ENCODE data around the gene PPIL3.

Gene PPIL3

DNA sequence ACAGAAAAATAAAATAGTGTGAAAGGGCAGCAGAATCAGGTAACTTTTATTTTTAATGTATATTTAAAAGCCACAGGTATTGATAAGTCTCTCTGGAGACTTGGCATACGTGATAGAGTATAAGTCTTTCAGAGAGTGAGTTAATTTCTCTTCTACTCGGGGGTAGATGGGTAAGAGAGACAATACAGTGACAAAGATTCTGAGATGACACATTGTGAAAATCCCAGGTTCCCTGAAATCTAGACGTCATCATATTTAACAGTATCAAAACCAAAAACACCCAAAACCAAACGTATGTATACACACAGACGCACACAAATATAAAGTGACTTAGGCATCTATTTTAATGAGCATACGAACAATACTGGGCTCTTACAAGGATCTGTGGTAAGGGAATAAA is 33.6 kb upstream of the PPIL3 start:
- H3K79me2 ChIP-seq (ENCODE audit: insufficient read depth, low read length), result no peaks in the 10 kb centered on the region
- ATAC-seq (ENCODE audit: insufficient read depth, low read depth), result no peak
- no peaks in the 10 kb centered on the region for H3K27me3 ChIP-seq (ENCODE audit: insufficient read depth, low read length, poor library complexity)
- no peak for DNase-seq
- H3K36me3 ChIP-seq (ENCODE audit: insufficient read depth, low read length), result peaks cover 71% of the 10 kb centered on the region
- H3K9ac ChIP-seq (ENCODE audit: low read depth, low read length), result no peak overlapping the region
- no peak overlapping the region for H3K4me3 ChIP-seq (ENCODE audit: low read depth in 1 of 2, low read length in 2 of 2)
- H4K20me1 ChIP-seq (ENCODE audit: insufficient read depth, low read length), result no peaks in the 10 kb centered on the region
- no peaks in the 10 kb centered on the region for H3K4me1 ChIP-seq (ENCODE audit: insufficient read depth, low read length)
- no peak overlapping the region for H3K27ac ChIP-seq (ENCODE audit: low read length)
- no peak overlapping the region for H3K4me2 ChIP-seq (ENCODE audit: insufficient read depth, low read length)
- no peaks in the 10 kb centered on the region for H3K9me3 ChIP-seq (ENCODE audit: insufficient read depth, low read length, severe bottlenecking)
- H2AFZ ChIP-seq (ENCODE audit: low read depth, low read length), result no peak overlapping the region
- no peak for TF ChIP-seq EZH2 (IDR thresholded peaks at IDR 0.05; ENCODE audit: borderline replicate concordance, low read depth, low read length, severe bottlenecking)

DNA sequence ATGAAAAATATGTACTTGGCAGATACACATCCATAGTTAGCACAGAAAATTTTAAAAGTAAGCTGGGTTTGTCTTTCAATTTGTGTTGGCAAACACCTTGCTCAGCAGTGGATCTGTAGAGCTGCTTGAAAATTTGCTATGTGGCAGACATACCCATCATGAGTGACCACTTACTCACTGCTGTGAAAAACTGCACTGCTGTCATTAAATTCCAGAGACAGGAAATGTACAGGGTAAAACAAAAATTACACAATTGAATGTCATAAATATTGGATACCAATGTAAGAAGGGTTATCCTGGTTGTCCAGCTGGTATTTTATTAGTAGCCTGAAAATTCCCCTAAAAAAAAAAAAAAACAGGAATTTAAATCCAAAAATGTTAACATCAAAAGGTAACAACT is 24.8 kb upstream of the PPIL3 start:
- Histone ChIP-seq H3K36me3 (ENCODE audit: insufficient read depth, low read length) (peaks cover 80% of the 10 kb centered on the region), H3K9ac (ENCODE audit: low read depth, low read length) (no peak overlapping the region), H3K4me1 (ENCODE audit: insufficient read depth, low read length) (no peaks in the 10 kb centered on the region), H3K27me3 (ENCODE audit: insufficient read depth, low read length, poor library complexity) (no peaks in the 10 kb centered on the region), H3K4me3 (ENCODE audit: low read depth in 1 of 2, low read length in 2 of 2) (no peak overlapping the region), H3K27ac (ENCODE audit: low read length) (no peak overlapping the region), H3K4me2 (ENCODE audit: insufficient read depth, low read length) (no peak overlapping the region), H4K20me1 (ENCODE audit: insufficient read depth, low read length) (no peaks in the 10 kb centered on the region), H2AFZ (ENCODE audit: low read depth, low read length) (no peak overlapping the region), H3K9me3 (ENCODE audit: insufficient read depth, low read length, severe bottlenecking) (no peaks in the 10 kb centered on the region), H3K79me2 (ENCODE audit: insufficient read depth, low read length) (no peaks in the 10 kb centered on the region)
- DNase-seq (no peak), ATAC-seq (ENCODE audit: insufficient read depth, low read depth) (no peak)
- TF ChIP-seq EZH2 (IDR thresholded peaks at IDR 0.05; ENCODE audit: borderline replicate concordance, low read depth, low read length, severe bottlenecking), result no peak
- TF ChIP-seq, protein P1, sequence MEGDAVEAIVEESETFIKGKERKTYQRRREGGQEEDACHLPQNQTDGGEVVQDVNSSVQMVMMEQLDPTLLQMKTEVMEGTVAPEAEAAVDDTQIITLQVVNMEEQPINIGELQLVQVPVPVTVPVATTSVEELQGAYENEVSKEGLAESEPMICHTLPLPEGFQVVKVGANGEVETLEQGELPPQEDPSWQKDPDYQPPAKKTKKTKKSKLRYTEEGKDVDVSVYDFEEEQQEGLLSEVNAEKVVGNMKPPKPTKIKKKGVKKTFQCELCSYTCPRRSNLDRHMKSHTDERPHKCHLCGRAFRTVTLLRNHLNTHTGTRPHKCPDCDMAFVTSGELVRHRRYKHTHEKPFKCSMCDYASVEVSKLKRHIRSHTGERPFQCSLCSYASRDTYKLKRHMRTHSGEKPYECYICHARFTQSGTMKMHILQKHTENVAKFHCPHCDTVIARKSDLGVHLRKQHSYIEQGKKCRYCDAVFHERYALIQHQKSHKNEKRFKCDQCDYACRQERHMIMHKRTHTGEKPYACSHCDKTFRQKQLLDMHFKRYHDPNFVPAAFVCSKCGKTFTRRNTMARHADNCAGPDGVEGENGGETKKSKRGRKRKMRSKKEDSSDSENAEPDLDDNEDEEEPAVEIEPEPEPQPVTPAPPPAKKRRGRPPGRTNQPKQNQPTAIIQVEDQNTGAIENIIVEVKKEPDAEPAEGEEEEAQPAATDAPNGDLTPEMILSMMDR (IDR thresholded peaks at IDR 0.05; ENCODE audit: borderline replicate concordance, extremely low read depth, low read length, poor library complexity, severe bottlenecking), result no peak

GRCh38 chr2:200909958-200910357 is 21.1 kb upstream of the PPIL3 start:
- Histone ChIP-seq H3K4me1 (ENCODE audit: insufficient read depth, low read length) (no peaks in the 10 kb centered on the region), H3K27ac (ENCODE audit: low read length) (no peak overlapping the region), H2AFZ (ENCODE audit: low read depth, low read length) (no peak overlapping the region), H3K79me2 (ENCODE audit: insufficient read depth, low read length) (no peaks in the 10 kb centered on the region), H3K9me3 (ENCODE audit: insufficient read depth, low read length, severe bottlenecking) (no peaks in the 10 kb centered on the region), H3K36me3 (ENCODE audit: insufficient read depth, low read length) (peaks cover 75% of the 10 kb centered on the region), H3K27me3 (ENCODE audit: insufficient read depth, low read length, poor library complexity) (no peaks in the 10 kb centered on the region), H3K9ac (ENCODE audit: low read depth, low read length) (no peak overlapping the region), H3K4me3 (ENCODE audit: low read depth in 1 of 2, low read length in 2 of 2) (no peak overlapping the region), H4K20me1 (ENCODE audit: insufficient read depth, low read length) (no peaks in the 10 kb centered on the region), H3K4me2 (ENCODE audit: insufficient read depth, low read length) (no peak overlapping the region)
- TF ChIP-seq, protein P1 (IDR thresholded peaks at IDR 0.05; ENCODE audit: borderline replicate concordance, extremely low read depth, low read length, poor library complexity, severe bottlenecking), result no peak
- no peak for TF ChIP-seq EZH2 (IDR thresholded peaks at IDR 0.05; ENCODE audit: borderline replicate concordance, low read depth, low read length, severe bottlenecking)
- ATAC-seq (ENCODE audit: insufficient read depth, low read depth) (no peak), DNase-seq (no peak)

DNA sequence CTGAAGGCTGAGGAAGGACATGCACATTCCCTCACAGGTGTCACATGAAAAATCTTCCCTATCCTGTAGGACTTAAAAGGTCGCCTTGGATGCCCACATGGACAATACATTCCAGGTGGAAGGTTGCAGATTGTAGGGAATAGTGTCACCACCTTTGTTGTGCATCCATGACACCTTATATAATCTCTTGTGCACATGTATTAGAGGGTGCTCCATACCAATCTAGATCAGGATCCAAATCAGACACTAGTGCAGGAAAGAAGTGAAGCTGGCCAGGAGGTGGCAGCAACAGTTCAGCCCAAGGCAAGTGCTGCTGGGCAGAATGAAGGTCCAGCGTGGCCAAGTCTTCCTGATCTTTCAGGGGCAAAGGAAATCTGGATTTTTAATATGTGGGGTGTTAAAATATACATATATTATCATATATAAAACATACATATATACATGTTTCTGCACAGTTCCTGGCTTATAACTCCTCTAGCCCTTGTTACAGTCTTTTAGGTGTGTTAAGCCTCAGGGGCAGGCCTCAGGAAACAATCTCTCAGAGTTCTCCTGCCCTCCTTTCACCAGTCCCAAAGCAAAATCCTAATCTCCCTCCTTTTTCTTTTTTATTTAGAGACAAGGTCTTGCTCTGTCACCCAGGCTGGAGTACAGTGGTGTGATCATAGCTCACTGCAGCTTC is 16.9 kb upstream of the PPIL3 start:
- peaks cover 2% of the 10 kb centered on the region; the same call in 1 of the 2 replicates for H3K4me1 ChIP-seq (ENCODE audit: insufficient read depth, low read length)
- no peak overlapping the region for H2AFZ ChIP-seq (ENCODE audit: low read depth, low read length)
- DNase-seq (peak; percentile 58), ATAC-seq (ENCODE audit: insufficient read depth, low read depth) (peak; percentile 65)
- H3K27me3 ChIP-seq (ENCODE audit: insufficient read depth, low read length, poor library complexity), result no peaks in the 10 kb centered on the region
- H3K36me3 ChIP-seq (ENCODE audit: insufficient read depth, low read length), result peaks cover 75% of the 10 kb centered on the region
- H3K4me2 ChIP-seq (ENCODE audit: insufficient read depth, low read length), result no peak overlapping the region
- no peak overlapping the region for H3K27ac ChIP-seq (ENCODE audit: low read length)
- no peak overlapping the region for H3K4me3 ChIP-seq (ENCODE audit: low read depth in 1 of 2, low read length in 2 of 2)
- no peaks in the 10 kb centered on the region for H4K20me1 ChIP-seq (ENCODE audit: insufficient read depth, low read length)
- H3K79me2 ChIP-seq (ENCODE audit: insufficient read depth, low read length), result no peaks in the 10 kb centered on the region
- TF ChIP-seq EZH2 (IDR thresholded peaks at IDR 0.05; ENCODE audit: borderline replicate concordance, low read depth, low read length, severe bottlenecking), result no peak
- TF ChIP-seq, protein P1 (IDR thresholded peaks at IDR 0.05; ENCODE audit: borderline replicate concordance, extremely low read depth, low read length, poor library complexity, severe bottlenecking), result peak; percentile 78
- no peak overlapping the region for H3K9ac ChIP-seq (ENCODE audit: low read depth, low read length)
- H3K9me3 ChIP-seq (ENCODE audit: insufficient read depth, low read length, severe bottlenecking), result no peaks in the 10 kb centered on the region

Data from DND-41 (cell line).